GM12872 (cell line): ENCODE data around the gene APOM.

Experiments used
- CTCF ChIP-seq: IDR thresholded peaks from 3 replicates; pipeline ENCODE4 v1.5.1; 2011; ENCODE audit warnings: low read depth, mild to moderate bottlenecking, low read length, moderate library complexity; ENCODE audit not compliant: insufficient read depth

APOM gene

GRCh38 chr6:31655349-31656237, at the start of gene APOM:
APOM (plus strand) TSS chr6:31655894; CDS start chr6:31655967, 73 bp downstream.
- no peak for TF ChIP-seq CTCF

GRCh38 chr6:31607317-31607716, 48.4 kb upstream of the APOM start:
- no peak for TF ChIP-seq CTCF

- TF ChIP-seq CTCF = no peak
Observed at GRCh38 chr6:31609519-31610406, 45.9 kb upstream of the APOM start.

GRCh38 chr6:31610968-31611367, 44.7 kb upstream of the APOM start:
- no peak for TF ChIP-seq CTCF

GRCh38 chr6:31614075-31614619, 41.5 kb upstream of the APOM start:
- no peak for TF ChIP-seq CTCF

- TF ChIP-seq CTCF = no peak
Observed at GRCh38 chr6:31614684-31615578, 40.8 kb upstream of the APOM start, which contains the start of gene AIF1. AIF1 (plus strand) TSS chr6:31615234; CDS start chr6:31615330, 96 bp downstream.
